ENCODE data around the gene PPP4R2. TPM values are rescaled to one million over a fixed set of nuclear protein-coding genes. Genes with fewer than 3 reads are reported as not detected.
A peak's percentile ranks its signal among the peaks of the same experiment; 100 is the strongest.

PPP4R2 gene
- total RNA-seq, 2 experiments from 2014 or later, result 80.0 to 80.9 TPM

GRCh38 chr3:72961752-72962151 lies 34.9 kb upstream of the PPP4R2 start:
- Mint-ChIP-seq H3K4me3 (no peak overlapping the region), H3K27ac (no peak overlapping the region), H3K9me3 (ENCODE audit: insufficient read depth) (no peaks in the 10 kb centered on the region), H3K27me3 (ENCODE audit: low read depth) (no peaks in the 10 kb centered on the region), H3K36me3 (ENCODE audit: low read depth) (peaks cover 2% of the 10 kb centered on the region), H3K4me1 (ENCODE audit: low read depth) (peaks cover 32% of the 10 kb centered on the region)
- DNase-seq, result no peak
- CTCF ChIA-PET, result no interaction called here
- POLR2A ChIA-PET, result no interaction called here
- ATAC-seq, result no peak

DNA sequence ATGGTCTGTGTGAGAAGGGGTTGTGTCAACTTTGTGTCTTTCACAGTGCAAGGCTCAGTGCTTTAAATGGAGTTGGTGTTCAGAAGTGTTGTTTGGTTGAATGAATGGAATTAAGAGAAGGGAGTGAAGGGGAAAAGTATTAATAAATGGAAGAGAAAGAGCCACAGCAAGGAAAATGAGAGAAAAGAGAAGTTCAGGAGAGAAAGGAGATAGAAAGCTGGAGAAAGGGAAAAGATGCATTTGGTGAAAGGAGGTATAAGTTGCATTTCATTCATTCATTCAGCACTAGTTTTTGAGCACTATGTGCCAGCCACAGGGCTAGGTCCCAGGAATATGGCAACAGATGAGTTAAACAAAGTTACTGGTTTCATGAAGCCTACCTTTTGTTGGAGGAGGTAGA lies 34.3 kb upstream of the PPP4R2 start:
- Mint-ChIP-seq H3K36me3 (ENCODE audit: low read depth) (peaks cover 2% of the 10 kb centered on the region), H3K4me3 (no peak overlapping the region), H3K27me3 (ENCODE audit: low read depth) (no peaks in the 10 kb centered on the region), H3K9me3 (ENCODE audit: insufficient read depth) (no peaks in the 10 kb centered on the region), H3K27ac (no peak overlapping the region), H3K4me1 (ENCODE audit: low read depth) (peaks cover 34% of the 10 kb centered on the region)
- DNase-seq (no peak), ATAC-seq (no peak)
- ChIA-PET POLR2A (no interaction called here), CTCF (no interaction called here)

DNA sequence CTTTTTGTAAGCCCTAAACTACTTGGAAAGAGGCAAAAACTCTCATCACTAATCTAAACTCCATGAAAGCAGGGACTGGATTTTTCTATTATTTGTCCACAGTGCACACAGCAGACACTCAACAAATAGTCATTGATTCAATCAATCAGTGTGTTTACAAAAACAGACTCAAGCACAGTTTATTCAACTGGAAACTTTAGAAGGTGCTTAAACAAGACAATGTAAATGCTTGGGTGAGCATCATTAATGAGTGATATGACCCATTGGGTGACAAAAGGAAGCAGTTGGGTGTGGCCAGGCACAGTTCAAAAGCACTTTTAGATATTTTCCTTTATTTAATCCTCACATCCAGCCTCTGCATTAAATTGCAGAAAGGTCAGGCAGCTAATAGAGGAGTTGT lies 32.0 kb upstream of the PPP4R2 start:
- H3K36me3 Mint-ChIP-seq (ENCODE audit: low read depth), result peaks cover 2% of the 10 kb centered on the region
- H3K9me3 Mint-ChIP-seq (ENCODE audit: insufficient read depth), result no peaks in the 10 kb centered on the region
- no peaks in the 10 kb centered on the region for H3K27me3 Mint-ChIP-seq (ENCODE audit: low read depth)
- ChIA-PET CTCF (interaction anchor here (1.4 to 2.3 kb wide), 2 partner anchors 92 to 122 kb away, joined by 3 to 14 read pairs; no protein-coding TSS in a partner anchor), POLR2A (interaction anchor here (1.2 kb wide), 1 partner anchor 32 kb away, joined by 3 read pairs; the partner anchor contains the start of gene PPP4R2)
- H3K4me3 Mint-ChIP-seq, result no peak overlapping the region
- ATAC-seq (no peak), DNase-seq (no peak)
- H3K27ac Mint-ChIP-seq, result no peak overlapping the region
- peaks cover 34% of the 10 kb centered on the region for H3K4me1 Mint-ChIP-seq (ENCODE audit: low read depth)

- Mint-ChIP-seq H3K4me3 (no peak overlapping the region), H3K27me3 (ENCODE audit: low read depth) (no peaks in the 10 kb centered on the region), H3K9me3 (ENCODE audit: insufficient read depth) (no peaks in the 10 kb centered on the region), H3K36me3 (ENCODE audit: low read depth) (peaks cover 2% of the 10 kb centered on the region), H3K27ac (no peak overlapping the region), H3K4me1 (ENCODE audit: low read depth) (peaks cover 23% of the 10 kb centered on the region)
- no peak for ATAC-seq
- CTCF ChIA-PET, result no interaction called here
- DNase-seq, result no peak
- POLR2A ChIA-PET, result no interaction called here
These were observed 28.3 kb upstream of the PPP4R2 start for GRCh38 chr3:72968266-72968664.

DNA sequence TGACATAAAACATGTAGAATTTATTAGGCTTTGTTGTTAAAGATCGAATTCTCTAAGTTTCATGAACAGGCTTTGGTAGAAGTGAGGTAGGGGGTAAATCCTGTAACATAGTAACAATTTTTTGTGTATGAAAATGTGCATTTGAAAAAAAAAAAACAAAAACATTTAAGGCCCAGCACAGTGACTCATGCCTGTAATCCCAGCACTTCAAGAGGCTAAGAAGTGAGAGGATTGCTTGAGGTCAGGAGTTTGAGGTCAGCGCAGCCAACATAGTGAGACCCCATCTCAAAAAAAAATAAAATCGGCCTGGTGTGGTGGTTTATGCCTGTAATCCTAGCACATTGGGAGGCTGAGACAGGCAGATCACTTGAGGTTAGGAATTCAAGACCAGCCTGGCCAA lies 26.8 kb upstream of the PPP4R2 start:
- no peak for ATAC-seq
- Mint-ChIP-seq H3K27me3 (ENCODE audit: low read depth) (no peaks in the 10 kb centered on the region), H3K36me3 (ENCODE audit: low read depth) (peaks cover 2% of the 10 kb centered on the region), H3K9me3 (ENCODE audit: insufficient read depth) (no peaks in the 10 kb centered on the region), H3K4me1 (ENCODE audit: low read depth) (peaks cover 20% of the 10 kb centered on the region), H3K27ac (no peak overlapping the region), H3K4me3 (no peak overlapping the region)
- POLR2A ChIA-PET, result interaction anchor here (1.1 kb wide), 1 partner anchor 27 kb away, joined by 3 read pairs; no protein-coding TSS in a partner anchor
- no peak for DNase-seq
- CTCF ChIA-PET, result no interaction called here

GRCh38 chr3:72970942-72971341 lies 25.7 kb upstream of the PPP4R2 start:
- DNase-seq (no peak), ATAC-seq (no peak)
- H3K36me3 Mint-ChIP-seq (ENCODE audit: low read depth), result no peaks in the 10 kb centered on the region
- POLR2A ChIA-PET, result no interaction called here
- no peak overlapping the region for H3K27ac Mint-ChIP-seq
- H3K9me3 Mint-ChIP-seq (ENCODE audit: insufficient read depth), result no peaks in the 10 kb centered on the region
- CTCF ChIA-PET, result no interaction called here
- H3K27me3 Mint-ChIP-seq (ENCODE audit: low read depth), result no peaks in the 10 kb centered on the region
- no peak overlapping the region for H3K4me3 Mint-ChIP-seq
- H3K4me1 Mint-ChIP-seq (ENCODE audit: low read depth), result peaks cover 8% of the 10 kb centered on the region

DNA sequence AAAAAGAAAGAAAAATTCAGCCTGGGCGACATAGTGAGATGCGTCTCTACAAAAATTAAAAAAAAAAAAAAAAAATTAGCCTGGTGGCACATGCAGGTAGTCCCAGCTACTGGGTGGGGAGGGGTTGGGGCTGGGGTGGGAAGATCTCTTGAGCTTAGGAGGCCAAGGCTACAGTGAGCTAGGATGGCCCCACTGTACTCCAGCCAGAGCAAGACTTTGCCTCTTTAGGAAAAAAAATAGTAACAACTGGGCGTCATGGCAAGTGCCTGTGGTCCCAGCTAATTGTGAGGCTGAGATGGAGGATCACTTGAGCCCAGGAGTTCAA lies 23.9 kb upstream of the PPP4R2 start:
- ChIA-PET POLR2A (no interaction called here), CTCF (interaction anchor here (0.8 kb wide), 1 partner anchor 118 kb away, joined by 3 read pairs; no protein-coding TSS in a partner anchor)
- Mint-ChIP-seq H3K9me3 (ENCODE audit: insufficient read depth) (no peaks in the 10 kb centered on the region), H3K27me3 (ENCODE audit: low read depth) (no peaks in the 10 kb centered on the region), H3K36me3 (ENCODE audit: low read depth) (no peaks in the 10 kb centered on the region), H3K27ac (no peak overlapping the region), H3K4me3 (no peak overlapping the region), H3K4me1 (ENCODE audit: low read depth) (peaks cover 6% of the 10 kb centered on the region)
- ATAC-seq, result no peak
- DNase-seq, result no peak

DNA sequence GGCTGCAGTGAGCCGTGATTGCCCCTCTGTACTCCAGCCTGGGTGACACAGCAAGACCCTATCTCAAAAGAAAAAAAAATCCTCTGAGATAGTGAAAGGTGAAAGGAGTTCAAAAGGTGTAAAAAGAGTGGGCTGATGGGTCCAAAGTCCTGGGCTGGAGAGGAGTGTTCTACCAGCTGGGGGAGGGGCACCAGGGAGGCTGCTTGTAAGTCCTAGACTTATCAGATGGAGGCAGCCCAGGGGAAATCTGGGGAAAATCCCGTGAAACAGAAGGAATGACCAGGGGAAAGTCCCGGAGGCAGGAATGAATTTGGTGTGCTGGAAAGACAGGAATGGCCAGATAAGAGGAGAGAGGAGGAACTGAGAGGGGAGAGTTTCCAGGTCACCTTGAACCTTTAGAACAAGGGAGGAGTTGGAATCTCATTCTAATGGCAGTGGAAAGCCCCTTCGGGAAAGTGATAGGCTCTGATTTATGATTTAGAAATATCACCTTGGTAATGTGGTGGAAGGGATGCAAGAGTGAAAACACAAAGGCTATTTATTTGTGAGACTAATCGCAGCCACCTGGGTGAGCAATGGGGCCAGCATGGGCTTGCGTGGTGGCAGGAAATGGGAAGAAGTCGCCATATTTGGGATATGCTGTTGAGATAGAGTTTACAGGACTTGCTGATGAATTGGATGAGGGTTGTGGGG lies 23.4 kb upstream of the PPP4R2 start:
- no peak overlapping the region for H3K27ac Mint-ChIP-seq
- no peaks in the 10 kb centered on the region for H3K27me3 Mint-ChIP-seq (ENCODE audit: low read depth)
- ChIA-PET POLR2A (no interaction called here), CTCF (interaction anchor here (0.8 kb wide), 1 partner anchor 117 kb away, joined by 3 read pairs; no protein-coding TSS in a partner anchor)
- no peaks in the 10 kb centered on the region for H3K36me3 Mint-ChIP-seq (ENCODE audit: low read depth)
- no peaks in the 10 kb centered on the region for H3K9me3 Mint-ChIP-seq (ENCODE audit: insufficient read depth)
- H3K4me1 Mint-ChIP-seq (ENCODE audit: low read depth), result peaks cover 6% of the 10 kb centered on the region
- no peak overlapping the region for H3K4me3 Mint-ChIP-seq
- ATAC-seq (no peak), DNase-seq (no peak)

GRCh38 chr3:72973786-72974185 lies 22.8 kb upstream of the PPP4R2 start:
- Mint-ChIP-seq H3K4me1 (ENCODE audit: low read depth) (peaks cover 6% of the 10 kb centered on the region), H3K36me3 (ENCODE audit: low read depth) (no peaks in the 10 kb centered on the region), H3K27ac (no peak overlapping the region), H3K4me3 (no peak overlapping the region), H3K9me3 (ENCODE audit: insufficient read depth) (no peaks in the 10 kb centered on the region), H3K27me3 (ENCODE audit: low read depth) (no peaks in the 10 kb centered on the region)
- DNase-seq (no peak), ATAC-seq (no peak)
- CTCF ChIA-PET, result no interaction called here
- POLR2A ChIA-PET, result no interaction called here

GRCh38 chr3:72974956-72975355 lies 21.7 kb upstream of the PPP4R2 start:
- ChIA-PET POLR2A (no interaction called here), CTCF (interaction anchor here (0.7 kb wide), 1 partner anchor 25 kb away, joined by 3 read pairs; no protein-coding TSS in a partner anchor)
- Mint-ChIP-seq H3K27ac (no peak overlapping the region), H3K9me3 (ENCODE audit: insufficient read depth) (no peaks in the 10 kb centered on the region), H3K27me3 (ENCODE audit: low read depth) (no peaks in the 10 kb centered on the region), H3K4me1 (ENCODE audit: low read depth) (peaks cover 6% of the 10 kb centered on the region), H3K4me3 (peak overlapping the region; percentile 34), H3K36me3 (ENCODE audit: low read depth) (no peaks in the 10 kb centered on the region)
- ATAC-seq (no peak), DNase-seq (no peak)

- Mint-ChIP-seq H3K27ac (no peak overlapping the region), H3K36me3 (ENCODE audit: low read depth) (no peaks in the 10 kb centered on the region), H3K27me3 (ENCODE audit: low read depth) (no peaks in the 10 kb centered on the region), H3K4me1 (ENCODE audit: low read depth) (peaks cover 6% of the 10 kb centered on the region), H3K4me3 (no peak overlapping the region), H3K9me3 (ENCODE audit: insufficient read depth) (no peaks in the 10 kb centered on the region)
- POLR2A ChIA-PET, result no interaction called here
- CTCF ChIA-PET, result interaction anchor here (1.2 kb wide), 1 partner anchor 80 kb away, joined by 3 read pairs; no protein-coding TSS in a partner anchor
- ATAC-seq (no peak), DNase-seq (no peak)
These were observed 20.3 kb upstream of the PPP4R2 start for GRCh38 chr3:72976281-72976741.

DNA sequence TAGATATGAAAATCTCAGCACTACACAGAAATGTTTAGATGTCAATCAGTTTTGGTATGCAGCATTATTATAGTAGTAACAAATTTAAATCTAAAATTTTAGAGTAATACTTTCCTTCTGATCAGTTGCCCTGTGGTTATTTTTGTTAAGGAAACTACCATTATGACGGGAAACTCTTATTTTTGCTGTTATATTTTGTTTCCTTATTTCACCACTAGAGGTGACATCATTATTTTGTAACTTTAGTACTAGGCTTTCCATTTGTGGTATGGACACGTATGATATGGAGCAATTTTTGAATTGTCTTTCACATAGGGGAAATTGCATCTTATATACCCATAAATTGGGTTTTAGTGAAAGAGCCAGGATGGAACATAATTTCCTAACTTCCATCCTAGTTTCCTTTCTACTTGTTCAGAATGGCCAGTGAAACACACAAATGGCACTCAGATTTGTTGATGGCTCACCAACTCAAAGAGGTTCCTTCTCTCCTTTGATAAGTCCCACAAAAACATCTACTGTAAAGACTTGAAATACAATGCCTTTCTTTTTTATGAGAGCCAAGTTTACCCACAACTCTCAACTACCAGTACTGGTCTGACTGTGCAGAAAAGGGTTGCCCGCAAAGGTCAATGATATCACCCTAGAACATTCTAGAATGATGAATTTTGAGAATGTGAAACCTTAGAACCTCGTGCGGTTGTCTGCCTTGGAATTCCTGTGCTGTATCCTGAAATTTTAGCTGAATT lies 19.4 kb upstream of the PPP4R2 start:
- no peak overlapping the region for H3K27ac Mint-ChIP-seq
- H3K4me1 Mint-ChIP-seq (ENCODE audit: low read depth), result peaks cover 6% of the 10 kb centered on the region
- H3K9me3 Mint-ChIP-seq (ENCODE audit: insufficient read depth), result no peaks in the 10 kb centered on the region
- ChIA-PET POLR2A (no interaction called here), CTCF (no interaction called here)
- DNase-seq (no peak), ATAC-seq (no peak)
- H3K4me3 Mint-ChIP-seq, result no peak overlapping the region
- no peaks in the 10 kb centered on the region for H3K27me3 Mint-ChIP-seq (ENCODE audit: low read depth)
- H3K36me3 Mint-ChIP-seq (ENCODE audit: low read depth), result no peaks in the 10 kb centered on the region
